ENCODE results near the gene PRKCD.

Gene PRKCD

GRCh38 chr3:53236112-53236841 is 75.3 kb downstream of the PRKCD start:
- no peak for DNase-seq

- no peak for DNase-seq
Measured at GRCh38 chr3:53238051-53238850, 77.2 kb downstream of the PRKCD start.

GRCh38 chr3:53238886-53239285 is 77.9 kb downstream of the PRKCD start:
- no peak for DNase-seq

- no peak for DNase-seq
Measured at GRCh38 chr3:53239800-53240199, 78.8 kb downstream of the PRKCD start.

- DNase-seq = no peak
Measured at GRCh38 chr3:53240989-53241972, 80.3 kb downstream of the PRKCD start.

- no peak for DNase-seq
Measured at GRCh38 chr3:53242155-53242554, 81.1 kb downstream of the PRKCD start.

Data from NCI-H524 (cell line).